K562 (cell line): Measurements from ENCODE around the gene ASCC1. TPM values are rescaled to one million over a fixed set of nuclear protein-coding genes. Genes with fewer than 3 reads are reported as not detected.

ENCODE experiments used
- ATAC-seq: fragments of 200-7000 bp; cut with Tn5 transposase; 3 replicates; pipeline ENCODE4 v1.9.1; 2020; ENCODE audit warnings: moderate library complexity
- BruUV-seq: library from RNA; stranded (reverse); fragments of 400-500 nt; replicated peaks from 2 replicates; lab custom pipeline; 2021; lab: Mats Ljungman, UMichigan
- CTCF ChIA-PET: fragments of 300-600 bp; formaldehyde crosslinking; extraction: SDS; loops from one replicate; lab custom pipeline; 2021; ENCODE audit warnings: low intra/inter-chr PET ratio; lab: Yijun Ruan, JAX
- POLR2A ChIA-PET: fragments of 300-600, 350-650 bp; sonication (Branson Sonifier 250); formaldehyde crosslinking; extraction: SDS; loops from one replicate; lab custom pipeline; 2021; ENCODE audit warnings: antibody characterized with exemption, inconsistent platforms; lab: Yijun Ruan, JAX
- DNase-seq, 4 experiments: peaks; one replicate each; pipeline versions ENCODE4 v3.0.0 to v3.0.0-alpha.2; 2011 to 2018; ENCODE audit warnings: low spot score in 3 of 4, mixed read lengths in 3 of 4; ENCODE audit errors: extremely low read depth in 1 of 4
- FAIRE-seq: peaks from 2 replicates; lab custom pipeline; 2011; peaks lifted over from hg19 to GRCh38; lab: Jason Lieb, UNC
- H2AFZ ChIP-seq: 2 replicates; pipeline ENCODE4 v1.6.0; 2011; ENCODE audit warnings: low read depth, low read length, control low read depth, inconsistent platforms
- H3K27ac ChIP-seq: fragments of 200-600 bp; 3 replicates; pipeline ENCODE4 v1.8.0; 2011; ENCODE audit warnings: low read depth, mild to moderate bottlenecking, control low read depth, inconsistent platforms, low read length, moderate library complexity, mixed read lengths; ENCODE audit errors: extremely low read depth
- H3K27me3 ChIP-seq, 2 experiments: fragments of 300-600 bp in 1 of 2; 2 replicates in 1 of 2; 3 replicates in 1 of 2; pipeline versions ENCODE4 v1.6.0 to v1.8.0; 2011; ENCODE audit warnings: inconsistent platforms in 2 of 2, low read length in 2 of 2, mild to moderate bottlenecking in 1 of 2, mixed read lengths in 1 of 2, moderate library complexity in 1 of 2; ENCODE audit not compliant: control insufficient read depth in 2 of 2, insufficient read depth in 2 of 2
- H3K36me3 ChIP-seq: fragments of 300-600 bp; 3 replicates; pipeline ENCODE4 v1.8.0; 2011; ENCODE audit warnings: mild to moderate bottlenecking, low read length, inconsistent platforms; ENCODE audit not compliant: control insufficient read depth, insufficient read depth
- H3K4me1 ChIP-seq, 2 experiments: fragments of 200-600 bp in 1 of 2; replicated peaks in 1 of 2; 2 replicates in 1 of 2; 3 replicates in 1 of 2; pipeline versions ENCODE4 v1.5.1 to v1.8.0; 2011; ENCODE audit warnings: inconsistent platforms in 2 of 2, low read length in 2 of 2, mild to moderate bottlenecking in 1 of 2, mixed read lengths in 1 of 2, moderate library complexity in 1 of 2; ENCODE audit not compliant: control insufficient read depth in 2 of 2, insufficient read depth in 2 of 2
- H3K4me2 ChIP-seq: 2 replicates; pipeline ENCODE4 v1.6.1; 2011; ENCODE audit warnings: low read length, control low read depth, inconsistent platforms, mixed read lengths; ENCODE audit not compliant: insufficient read depth
- H3K4me3 ChIP-seq: fragments of 200-600 bp; sonication (generic), shearing (Covaris generic); 2 replicates; pipeline ENCODE4 v1.5.1; 2016; ENCODE audit warnings: control low read depth, inconsistent platforms
- H3K79me2 ChIP-seq: fragments of 200-600 bp; 3 replicates; pipeline ENCODE4 v1.8.0; 2011; ENCODE audit warnings: low read length, inconsistent platforms; ENCODE audit not compliant: control insufficient read depth, insufficient read depth
- H3K9ac ChIP-seq, 2 experiments: 2 replicates each; pipeline versions ENCODE4 v1.6.0 to v1.6.1; 2011; ENCODE audit warnings: low read depth in 2 of 2, low read length in 2 of 2, control low read depth in 1 of 2, inconsistent platforms in 1 of 2, mild to moderate bottlenecking in 1 of 2, mixed read lengths in 1 of 2; ENCODE audit not compliant: insufficient read depth in 1 of 2
- H3K9me1 ChIP-seq: one replicate; pipeline ENCODE4 v1.6.0; 2011; ENCODE audit warnings: inconsistent platforms, mild to moderate bottlenecking, low read length, moderate library complexity; ENCODE audit not compliant: control insufficient read depth, insufficient read depth
- H3K9me3 ChIP-seq: replicated peaks from 2 replicates; pipeline ENCODE4 v1.5.1; 2011; ENCODE audit warnings: low read depth, low read length, inconsistent platforms; ENCODE audit not compliant: control insufficient read depth, insufficient read depth
- H4K20me1 ChIP-seq: replicated peaks from 2 replicates; pipeline ENCODE4 v1.6.1; 2011; ENCODE audit warnings: low read length, inconsistent platforms, mixed read lengths; ENCODE audit not compliant: control insufficient read depth, insufficient read depth
- CTCFL ChIP-seq: IDR thresholded peaks from 2 replicates; pipeline ENCODE4 v1.6.1; 2011; ENCODE audit warnings: borderline replicate concordance, low read depth, mild to moderate bottlenecking, moderate library complexity, low read length; ENCODE audit not compliant: insufficient read depth, poor library complexity, severe bottlenecking
- GABPB1 ChIP-seq: sonication (generic); formaldehyde crosslinking; IDR thresholded peaks from 2 replicates; pipeline ENCODE4 v1.8.0; 2022; ENCODE audit warnings: mild to moderate bottlenecking, missing genetic modification reagents
- JUND ChIP-seq, 2 experiments: IDR thresholded peaks; 2 replicates in 1 of 2; 3 replicates in 1 of 2; pipeline ENCODE4 v1.6.1; 2011; ENCODE audit warnings: borderline replicate concordance in 2 of 2, low read depth in 2 of 2, low read length in 2 of 2, improper control_type of control experiment in 1 of 2, missing biosample characterization in 1 of 2, missing genetic modification characterization in 1 of 2, missing genetic modification reagents in 1 of 2
- MEF2A ChIP-seq: IDR thresholded peaks from 2 replicates; pipeline ENCODE4 v1.6.1; 2011; ENCODE audit warnings: low read depth, mild to moderate bottlenecking, low read length, moderate library complexity; ENCODE audit not compliant: control insufficient read depth
- WGBS: fragments of 100-300 bp; shearing (Covaris generic); methylation state at CpG from one replicate; pipeline ENCODE4 v1.1.6; 2016; ENCODE audit warnings: low coverage, mixed read lengths; ENCODE audit not compliant: insufficient coverage; ENCODE audit errors: missing lambda C conversion rate; 5-methylcytosine and 5-hydroxymethylcytosine counted together
- in situ Hi-C: fragments of 300-500 bp; cut with MboI; formaldehyde crosslinking; loops from 4 replicates; pipeline ENCODE4 v1.15.0; 2018; ENCODE audit warnings: inconsistent platforms, mixed read lengths
- intact Hi-C: fragments of 100-400 bp; cut with micrococcal nuclease; formaldehyde crosslinking; loops from 2 replicates; pipeline ENCODE4 v1.14.2; 2022
- polyA plus RNA-seq, 8 experiments: library from polyadenylated mRNA; depleted of rRNA in 4 of 8; stranded (reverse) in 5 of 8; unstranded in 3 of 8; fragments of >200 nt; fragmentation: Nextera tagmentation in 2 of 8; fragmentation: Illumina TruSeq in 1 of 8; extraction: Ambion mirVana in 2 of 8; extraction: Trizol in 1 of 8; gene quantifications; 2 replicates each; pipeline versions ENCODE4 v1.2.1 to v1.2.3, GENCODE V29; 2011 to 2014; ENCODE audit warnings: inconsistent platforms in 1 of 8, missing spikeins in 1 of 8
- total RNA-seq, 7 experiments: library from RNA; depleted of rRNA in 6 of 7; stranded (reverse); fragments of >200 nt in 6 of 7; fragmentation: Illumina TruSeq in 2 of 7; extraction: Trizol in 2 of 7; gene quantifications; 2 replicates each; pipeline versions ENCODE4 v1.2.1 to v1.2.3, GENCODE V29; 2011 to 2021; ENCODE audit warnings: low replicate concordance in 1 of 7

The ASCC1 gene
- total and polyA plus RNA-seq, 9 of the 15 experiments (the other 6 are each of a cell fraction or from before 2014, with no cell fraction given): 31.7 to 73.3 (median 52.8) TPM

- Histone ChIP-seq H4K20me1 (no peaks in the 10 kb centered on the region), H3K4me2 (no peak overlapping the region), H3K9me3 (no peaks in the 10 kb centered on the region), H3K79me2 (no peaks in the 10 kb centered on the region), H3K36me3 (no peaks in the 10 kb centered on the region), H3K4me1 (peaks cover 0 to 16% of the 10 kb centered on the region in 2 experiments; a peak in 2 of 5 replicates), H2AFZ (no peak overlapping the region), H3K9ac (peak overlapping the region in 1 of 2 experiments; percentile 2; a peak in 1 of 4 replicates)
- in situ Hi-C loops: no loop called here
- no TSS peak for BruUV-seq
- POLR2A ChIA-PET: interaction anchor here (0.7 to 1.3 kb wide), 5 partner anchors 18 to 370 kb away, joined by 3 to 5 read pairs (median 4); no protein-coding TSS in a partner anchor
- no peak for DNase-seq
- no peak for ATAC-seq
- no peak for TF ChIP-seq GABPB1 (CRISPR knock-in tag)
- TF ChIP-seq, all 486 proteins: peak for 0
- intact Hi-C loops: no loop called here
- Histone ChIP-seq H3K27ac (no peak overlapping the region), H3K4me3 (no peak overlapping the region), H3K27me3 (peaks cover 8 to 43% of the 10 kb centered on the region in 2 experiments), H3K9me1 (peaks cover 5% of the 10 kb centered on the region)
- CTCF ChIA-PET: no interaction called here
- WGBS: 26% methylated on average over 5 of the region's 5 CpGs
- FAIRE-seq: no peak
Observed at GRCh38 chr10:72072046-72072445, 144.0 kb downstream of the ASCC1 start.

- Histone ChIP-seq H3K36me3 (no peaks in the 10 kb centered on the region), H3K9me1 (peaks cover 5% of the 10 kb centered on the region), H3K4me2 (no peak overlapping the region), H3K4me3 (no peak overlapping the region), H3K9ac (no peak overlapping the region), H2AFZ (no peak overlapping the region), H3K79me2 (no peaks in the 10 kb centered on the region), H4K20me1 (no peaks in the 10 kb centered on the region), H3K9me3 (no peaks in the 10 kb centered on the region), H3K27me3 (peaks cover 10 to 38% of the 10 kb centered on the region in 2 experiments), H3K4me1 (peaks cover 0 to 15% of the 10 kb centered on the region in 2 experiments; a peak in 2 of 5 replicates), H3K27ac (no peak overlapping the region)
- BruUV-seq: no TSS peak
- in situ Hi-C loops: loop anchor here (10.0 kb wide), 1 partner anchor 265 kb away; no protein-coding TSS in a partner anchor
- WGBS: 18% methylated on average over 7 of the region's 7 CpGs
- POLR2A ChIA-PET: interaction anchor here (0.6 to 0.9 kb wide), 3 partner anchors 21 to 264 kb away, joined by 3 read pairs; no protein-coding TSS in a partner anchor
- ATAC-seq (peak; percentile 70), DNase-seq (peak in 2 of 4 experiments; percentile 49 to 55), FAIRE-seq (peak; percentile 77)
- intact Hi-C loops: no loop called here
- CTCF ChIA-PET: interaction anchor here (0.7 to 1.3 kb wide), 2 partner anchors 22 to 173 kb away, joined by 3 to 4 read pairs; no protein-coding TSS in a partner anchor
- TF ChIP-seq MEF2A (no peak), JUND (IDR thresholded peaks at IDR 0.05; ENCODE audit: borderline replicate concordance, low read depth, low read length) (0 out of 2 replicates have a peak, but pooled peaks have one; percentile 24), JUND (tag; IDR thresholded peaks at IDR 0.05; ENCODE audit: borderline replicate concordance, low read depth, low read length) (no peak), CTCFL (peak; percentile 42)
Observed at GRCh38 chr10:72069751-72070526, 146.1 kb downstream of the ASCC1 start.
